DOHH2 (cell line): ENCODE results near the gene CDH24.

ENCODE experiments used
- EZH2phosphoT487 ChIP-seq: fragments of 200-600 bp; sonication (generic); IDR thresholded peaks from 2 replicates; pipeline ENCODE4 v1.6.1; 2017; ENCODE audit warnings: borderline replicate concordance, mild to moderate bottlenecking, antibody characterized with exemption, low read length, moderate library complexity, mixed read lengths
- TF ChIP-seq, protein P1 (sequence below): fragments of 200-600 bp; sonication (generic); IDR thresholded peaks from one replicate; pipeline ENCODE4 v1.5.1; 2014; ENCODE audit warnings: antibody characterized with exemption, mild to moderate bottlenecking, low read depth, low read length; ENCODE audit not compliant: poor library complexity, severe bottlenecking

DNA sequence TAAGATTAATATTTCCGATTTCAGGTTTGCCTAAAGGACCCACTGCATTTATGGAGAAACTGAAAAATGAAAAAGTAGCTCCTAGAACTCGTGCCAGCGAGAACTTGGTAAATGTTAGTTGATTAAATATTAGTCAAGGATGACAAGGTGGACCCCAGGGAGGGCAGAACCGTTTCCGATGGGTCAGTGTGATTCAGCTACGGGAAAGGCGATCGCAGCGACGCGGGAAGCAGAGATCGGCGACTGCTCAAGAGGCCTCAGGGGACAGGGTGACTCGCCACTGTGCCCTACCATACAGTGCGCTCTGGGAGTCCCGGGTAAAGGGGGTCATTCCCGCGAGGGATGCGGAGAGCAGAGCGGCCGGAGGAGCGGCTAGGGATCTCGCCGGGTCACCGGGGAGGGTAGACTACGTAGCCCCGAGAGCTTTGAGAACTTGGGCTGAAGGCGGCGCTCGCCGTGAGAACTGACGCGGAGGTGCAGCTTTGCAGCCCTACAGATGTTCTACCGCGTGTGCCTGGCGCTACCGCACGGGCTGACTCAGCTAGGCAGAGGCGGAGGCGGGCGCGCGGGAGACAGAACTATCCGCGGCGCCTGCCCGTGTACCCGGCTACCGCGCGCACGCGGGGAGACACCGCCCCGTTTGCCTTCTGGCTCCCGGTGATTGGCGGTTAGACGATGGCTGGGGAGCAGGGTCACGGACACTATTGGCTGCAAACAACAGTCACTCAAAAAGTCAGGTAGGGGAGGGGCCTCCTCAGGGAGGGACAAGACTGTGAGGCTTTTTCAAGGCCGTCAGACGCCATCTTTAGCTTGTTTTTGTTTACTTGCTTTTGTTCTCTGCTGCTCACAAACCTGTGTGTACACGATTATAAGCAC is 50.5 kb downstream of the CDH24 start:
- TF ChIP-seq, protein P1, sequence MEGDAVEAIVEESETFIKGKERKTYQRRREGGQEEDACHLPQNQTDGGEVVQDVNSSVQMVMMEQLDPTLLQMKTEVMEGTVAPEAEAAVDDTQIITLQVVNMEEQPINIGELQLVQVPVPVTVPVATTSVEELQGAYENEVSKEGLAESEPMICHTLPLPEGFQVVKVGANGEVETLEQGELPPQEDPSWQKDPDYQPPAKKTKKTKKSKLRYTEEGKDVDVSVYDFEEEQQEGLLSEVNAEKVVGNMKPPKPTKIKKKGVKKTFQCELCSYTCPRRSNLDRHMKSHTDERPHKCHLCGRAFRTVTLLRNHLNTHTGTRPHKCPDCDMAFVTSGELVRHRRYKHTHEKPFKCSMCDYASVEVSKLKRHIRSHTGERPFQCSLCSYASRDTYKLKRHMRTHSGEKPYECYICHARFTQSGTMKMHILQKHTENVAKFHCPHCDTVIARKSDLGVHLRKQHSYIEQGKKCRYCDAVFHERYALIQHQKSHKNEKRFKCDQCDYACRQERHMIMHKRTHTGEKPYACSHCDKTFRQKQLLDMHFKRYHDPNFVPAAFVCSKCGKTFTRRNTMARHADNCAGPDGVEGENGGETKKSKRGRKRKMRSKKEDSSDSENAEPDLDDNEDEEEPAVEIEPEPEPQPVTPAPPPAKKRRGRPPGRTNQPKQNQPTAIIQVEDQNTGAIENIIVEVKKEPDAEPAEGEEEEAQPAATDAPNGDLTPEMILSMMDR = peak; percentile 55
- no peak for TF ChIP-seq EZH2phosphoT487
